A673 (cell line): ENCODE results near the gene TWNK.

Source experiments
- CTCF ChIP-seq: fragments of 300-800, 200-600 bp; sonication (generic); conservative IDR thresholded peaks from 2 replicates; pipeline ENCODE4 v1.5.1; 2017; ENCODE audit warnings: low read depth, mild to moderate bottlenecking, antibody characterized with exemption, low read length, moderate library complexity, mixed read lengths
- EZH2 ChIP-seq: fragments of 200-600 bp; sonication (generic); IDR thresholded peaks from 2 replicates; pipeline ENCODE4 v1.6.1; 2017; ENCODE audit warnings: borderline replicate concordance, low read depth, mild to moderate bottlenecking, mixed read lengths, antibody characterized with exemption, low read length; ENCODE audit not compliant: poor library complexity, severe bottlenecking

GRCh38 chr10:101007915-101008822, 20.8 kb downstream of the TWNK start:
- no peak for TF ChIP-seq CTCF
- TF ChIP-seq EZH2 = no peak
